ENCODE data around the gene AQP5. TPM values are rescaled to one million over a fixed set of nuclear protein-coding genes. Genes with fewer than 3 reads are reported as not detected.

Gene AQP5
- total RNA-seq, 8 experiments from 2014 or later: 0.25 to 1.5 (median 0.35) TPM; not detected in 2

GRCh38 chr12:49973361-49973830, 11.7 kb downstream of the AQP5 start:
- 64 to 95% (median 69%) methylated on average over 1 to 4 of the region's 19 CpGs; no CpG with 5 or more reads in 6 of the 10 experiments for WGBS, 10 experiments
- in situ Hi-C loops (cut with MboI; ENCODE audit: low pct_unique_long_range_greater_than_20kb in 2 of 9, low sequenced_read_pairs in 9 of 9, unreplicated experiment in 9 of 9): loop anchor here in 6 of 9 experiments (10.0 to 25.0 kb wide), 3 partner anchors 81 to 201 kb away; partner anchors contain the start of gene ASIC1 (in 5 of the 6)
- Histone ChIP-seq H3K4me1 (replicated peaks in 1 of 2) (peaks cover 14 to 15% of the 10 kb centered on the region in 2 donors), H3K4me3 (no peak overlapping the region), H3K27ac (no peak overlapping the region)
- no peak for ATAC-seq (replicated peaks in 6 of 8)

GRCh38 chr12:49974231-49974675, 12.6 kb downstream of the AQP5 start:
- 40 to 100% (median 83%) methylated on average over 1 to 6 of the region's 15 CpGs; no CpG with 5 or more reads in 6 of the 10 experiments for WGBS, 10 experiments
- in situ Hi-C loops (cut with MboI; ENCODE audit: low pct_unique_long_range_greater_than_20kb in 2 of 9, low sequenced_read_pairs in 9 of 9, unreplicated experiment in 9 of 9): loop anchor here in 6 of 9 experiments (10.0 to 25.0 kb wide), 3 partner anchors 81 to 201 kb away; partner anchors contain the start of gene ASIC1 (in 5 of the 6)
- H3K4me1 ChIP-seq (replicated peaks in 1 of 2): peaks cover 23 to 24% of the 10 kb centered on the region in 2 donors
- no peak overlapping the region for H3K27ac ChIP-seq
- no peak overlapping the region for H3K4me3 ChIP-seq
- peak; percentile 43 to 88 (median 82) for ATAC-seq (replicated peaks in 6 of 8)

GRCh38 chr12:49974677-49975317, 13.1 kb downstream of the AQP5 start:
- peak in 2 of 8 experiments; percentile 3 to 16 for ATAC-seq (replicated peaks in 6 of 8)
- H3K4me1 ChIP-seq (replicated peaks in 1 of 2): peaks cover 26 to 27% of the 10 kb centered on the region in 2 donors
- WGBS, 10 experiments: 33 to 100% (median 65%) methylated on average over 1 to 4 of the region's 8 CpGs; no CpG with 5 or more reads in 6 of the 10 experiments

DNA sequence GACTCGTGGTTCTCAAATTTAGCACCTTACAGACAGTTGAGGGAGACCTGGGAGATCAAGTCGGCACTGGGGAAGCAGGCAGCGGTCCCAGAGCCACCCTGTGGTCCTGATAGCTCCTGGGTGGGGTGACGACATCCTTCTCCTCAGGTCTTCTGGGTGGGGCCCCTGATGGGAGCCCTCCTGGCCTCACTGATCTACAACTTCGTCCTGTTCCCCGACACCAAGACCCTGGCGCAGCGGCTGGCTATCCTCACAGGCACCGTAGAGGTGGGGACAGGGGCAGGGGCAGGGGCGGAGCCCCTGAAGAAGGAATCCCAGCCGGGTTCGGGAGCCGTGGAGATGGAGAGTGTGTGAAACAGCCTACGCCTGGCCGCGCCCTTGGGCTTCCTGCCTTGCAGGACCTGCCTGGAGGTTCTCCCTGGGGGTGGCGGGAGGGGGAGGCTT, 13.7 kb downstream of the AQP5 start:
- in situ Hi-C loops (cut with MboI; ENCODE audit: low pct_unique_long_range_greater_than_20kb in 2 of 9, low sequenced_read_pairs in 9 of 9, unreplicated experiment in 9 of 9): loop anchor here in 4 of 9 experiments (10.0 kb wide), 2 partner anchors 79 to 199 kb away; partner anchors contain the start of gene ASIC1 (in 2 of the 4)
- no peak overlapping the region for H3K27ac ChIP-seq
- whole genome bisulfite sequencing, 10 experiments: 20% methylated on average over 2 of the region's 17 CpGs; no CpG with 5 or more reads in 9 of the 10 experiments
- ATAC-seq (replicated peaks in 6 of 8): no peak
- peaks cover 29 to 31% of the 10 kb centered on the region in 2 donors for H3K4me1 ChIP-seq (replicated peaks in 1 of 2)
- no peak overlapping the region for H3K4me3 ChIP-seq

More at GRCh38 chr12:49974677-49975317, 13.1 kb downstream of the AQP5 start:
- Histone ChIP-seq H3K4me3 (no peak overlapping the region), H3K27ac (no peak overlapping the region)
- in situ Hi-C loops (cut with MboI; ENCODE audit: low pct_unique_long_range_greater_than_20kb in 2 of 9, low sequenced_read_pairs in 9 of 9, unreplicated experiment in 9 of 9): loop anchor here in 6 of 9 experiments (10.0 to 25.0 kb wide), 3 partner anchors 80 to 200 kb away; partner anchors contain the start of gene ASIC1 (in 5 of the 6)

GRCh38 chr12:49976557-49976956, 14.9 kb downstream of the AQP5 start:
- in situ Hi-C loops (cut with MboI; ENCODE audit: low pct_unique_long_range_greater_than_20kb in 2 of 9, low sequenced_read_pairs in 9 of 9, unreplicated experiment in 9 of 9): loop anchor here in 4 of 9 experiments (10.0 kb wide), 2 partner anchors 78 to 198 kb away; partner anchors contain the start of gene ASIC1 (in 2 of the 4)
- Histone ChIP-seq H3K4me1 (replicated peaks in 1 of 2) (peaks cover 42 to 43% of the 10 kb centered on the region in 2 donors), H3K27ac (no peak overlapping the region), H3K4me3 (no peak overlapping the region)
- WGBS, 10 experiments: 60 to 100% (median 83%) methylated on average over 1 of the region's 2 CpGs; no CpG with 5 or more reads in 7 of the 10 experiments
- no peak for ATAC-seq (replicated peaks in 6 of 8)

DNA sequence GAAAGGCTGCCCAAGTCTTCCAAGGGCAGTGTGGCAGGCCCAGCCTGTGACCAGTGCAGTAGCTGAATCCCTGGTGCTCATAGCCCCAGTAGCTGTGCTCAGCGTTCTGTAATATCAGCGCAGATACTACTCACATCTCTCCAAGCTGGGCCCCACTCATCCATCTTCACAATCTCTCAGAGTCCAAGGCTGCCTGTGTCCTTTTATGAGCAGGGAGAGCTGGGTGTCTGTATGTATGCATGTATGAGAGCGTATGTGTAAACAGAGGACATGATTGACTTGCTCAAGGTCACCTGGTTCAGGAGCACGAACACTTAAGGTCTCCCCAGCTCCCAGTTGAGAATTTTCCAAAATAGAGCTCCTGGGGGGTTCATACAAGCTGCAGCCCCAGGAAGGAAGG, 16.5 kb downstream of the AQP5 start:
- in situ Hi-C loops (cut with MboI; ENCODE audit: low pct_unique_long_range_greater_than_20kb in 2 of 9, low sequenced_read_pairs in 9 of 9, unreplicated experiment in 9 of 9): loop anchor here in 4 of 9 experiments (10.0 kb wide), 2 partner anchors 77 to 197 kb away; partner anchors contain the start of gene ASIC1 (in 2 of the 4)
- WGBS, 10 experiments: 33 to 90% (median 42%) methylated on average over 1 to 2 of the region's 4 CpGs; no CpG with 5 or more reads in 7 of the 10 experiments
- no peak overlapping the region for H3K4me3 ChIP-seq
- peak in 5 of 8 experiments; percentile 10 to 56 (median 46) for ATAC-seq (replicated peaks in 6 of 8)
- peak overlapping the region; percentile 70 to 75 for H3K27ac ChIP-seq
- peaks cover 42 to 45% of the 10 kb centered on the region in 2 donors for H3K4me1 ChIP-seq (replicated peaks in 1 of 2)

- WGBS, 10 experiments: 14 to 100% (median 50%) methylated on average over 1 to 4 of the region's 10 CpGs; no CpG with 5 or more reads in 3 of the 10 experiments
- H3K27ac ChIP-seq: peak overlapping the region; percentile 70 to 75
- ATAC-seq (replicated peaks in 6 of 8): peak; percentile 14 to 60 (median 24)
- H3K4me3 ChIP-seq: no peak overlapping the region
- in situ Hi-C loops (cut with MboI; ENCODE audit: low pct_unique_long_range_greater_than_20kb in 2 of 9, low sequenced_read_pairs in 9 of 9, unreplicated experiment in 9 of 9): loop anchor here in 4 of 9 experiments (10.0 kb wide), 2 partner anchors 76 to 196 kb away; partner anchors contain the start of gene ASIC1 (in 2 of the 4)
- peaks cover 48 to 52% of the 10 kb centered on the region in 2 donors for H3K4me1 ChIP-seq (replicated peaks in 1 of 2)
These were observed 17.4 kb downstream of the AQP5 start for GRCh38 chr12:49979016-49979586.

GRCh38 chr12:49979791-49980190, 18.1 kb downstream of the AQP5 start:
- 100% methylated on average over 2 of the region's 3 CpGs; no CpG with 5 or more reads in 9 of the 10 experiments for WGBS, 10 experiments
- in situ Hi-C loops (cut with MboI; ENCODE audit: low pct_unique_long_range_greater_than_20kb in 2 of 9, low sequenced_read_pairs in 9 of 9, unreplicated experiment in 9 of 9): loop anchor here in 4 of 9 experiments (10.0 kb wide), 2 partner anchors 75 to 195 kb away; partner anchors contain the start of gene ASIC1 (in 2 of the 4)
- ATAC-seq (replicated peaks in 6 of 8): no peak
- Histone ChIP-seq H3K27ac (no peak overlapping the region), H3K4me1 (replicated peaks in 1 of 2) (peaks cover 50 to 55% of the 10 kb centered on the region in 2 donors), H3K4me3 (no peak overlapping the region)

DNA sequence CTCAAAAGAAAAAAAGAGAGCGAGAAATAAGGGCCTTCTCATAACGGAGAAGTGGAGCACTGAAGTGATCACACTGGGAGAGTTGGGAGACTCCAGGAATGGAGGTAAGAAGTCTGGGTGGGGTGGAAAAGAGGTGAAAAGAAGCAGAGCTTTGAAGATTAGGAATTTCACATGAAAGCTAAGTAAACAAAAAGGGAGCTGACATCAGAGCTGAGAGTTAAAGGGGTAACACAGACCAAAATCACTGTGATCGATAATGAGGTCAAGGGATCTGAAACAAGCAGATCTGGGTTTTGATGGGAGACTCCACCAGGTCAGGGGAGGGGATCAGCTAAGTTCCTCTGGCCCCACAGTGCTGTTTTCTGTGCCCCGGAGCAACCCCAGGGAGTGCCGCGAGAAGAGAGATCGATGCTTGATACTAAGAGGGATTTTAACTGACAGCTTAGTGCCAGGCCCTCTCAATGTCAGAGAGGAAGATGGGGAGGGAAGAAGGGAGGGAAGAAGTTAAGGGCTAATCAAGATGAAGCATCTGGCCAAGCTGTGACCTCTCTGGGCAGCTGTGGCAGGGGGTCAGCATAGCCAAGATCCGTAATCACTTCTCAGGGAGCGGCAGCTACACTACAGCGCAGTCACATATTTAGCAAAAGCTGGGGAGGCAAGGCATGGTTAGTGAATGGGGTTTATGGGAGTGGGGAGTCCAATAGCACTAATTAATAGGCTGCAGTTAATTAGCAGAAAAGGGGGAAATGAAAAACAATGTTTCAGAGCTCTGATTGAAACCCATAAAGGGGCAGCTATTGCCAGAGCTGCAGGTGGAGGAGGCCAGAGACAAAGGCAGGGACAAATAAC, 19.1 kb downstream of the AQP5 start:
- in situ Hi-C loops (cut with MboI; ENCODE audit: low pct_unique_long_range_greater_than_20kb in 2 of 9, low sequenced_read_pairs in 9 of 9, unreplicated experiment in 9 of 9): no loop called here
- peaks cover 53 to 63% of the 10 kb centered on the region in 2 donors for H3K4me1 ChIP-seq (replicated peaks in 1 of 2)
- no peak overlapping the region for H3K4me3 ChIP-seq
- WGBS, 10 experiments: 37 to 100% (median 78%) methylated on average over 2 to 7 of the region's 10 CpGs; no CpG with 5 or more reads in 1 of the 10 experiments
- no peak for ATAC-seq (replicated peaks in 6 of 8)
- peak overlapping the region; percentile 45 to 69 for H3K27ac ChIP-seq

DNA sequence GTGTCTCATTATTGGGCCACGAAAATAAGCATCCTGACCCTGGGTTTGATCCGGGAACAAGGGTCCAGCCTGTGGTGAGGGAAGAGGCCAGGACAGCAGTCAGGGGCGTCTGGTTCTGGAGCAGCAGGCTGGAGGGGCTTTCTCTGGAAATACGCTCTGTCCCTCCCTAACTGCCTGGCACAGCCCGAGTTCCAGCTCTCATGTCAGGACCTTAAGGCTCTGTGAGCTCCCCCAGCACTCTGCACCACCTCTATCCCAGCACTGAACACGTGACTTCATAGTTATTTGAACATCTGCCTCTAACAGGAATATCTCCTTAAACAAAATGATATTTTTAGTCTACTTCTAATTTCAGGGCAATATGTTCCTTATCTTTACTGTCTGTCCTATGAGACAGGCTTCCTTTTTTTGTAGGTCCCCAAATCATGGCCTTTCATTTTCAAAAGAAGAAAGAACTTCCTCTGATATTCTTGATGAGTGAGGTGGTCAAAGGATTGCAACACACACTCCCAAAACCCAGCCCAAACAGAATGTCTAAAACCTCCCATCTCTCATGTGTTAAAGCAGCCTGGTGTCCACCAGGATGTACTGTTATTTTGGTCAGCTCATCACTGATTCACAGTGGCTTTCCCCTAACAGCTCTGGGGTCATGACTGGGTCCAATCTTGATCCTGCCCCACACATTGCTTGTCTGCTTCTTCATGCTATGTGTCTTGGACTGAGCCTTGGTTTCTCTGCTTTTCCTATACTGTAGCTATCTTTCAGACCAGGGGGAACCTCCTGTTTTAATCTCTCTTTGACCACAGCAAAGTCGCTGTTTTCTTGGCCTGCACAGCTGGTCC, 20.8 kb downstream of the AQP5 start:
- Histone ChIP-seq H3K4me3 (no peak overlapping the region), H3K27ac (no peak overlapping the region), H3K4me1 (replicated peaks in 1 of 2) (peaks cover 53 to 62% of the 10 kb centered on the region in 2 donors)
- in situ Hi-C loops (cut with MboI; ENCODE audit: low pct_unique_long_range_greater_than_20kb in 2 of 9, low sequenced_read_pairs in 9 of 9, unreplicated experiment in 9 of 9): no loop called here
- no peak for ATAC-seq (replicated peaks in 6 of 8)
- 40 to 100% (median 93%) methylated on average over 1 to 6 of the region's 7 CpGs; no CpG with 5 or more reads in 2 of the 10 experiments for WGBS, 10 experiments

DNA sequence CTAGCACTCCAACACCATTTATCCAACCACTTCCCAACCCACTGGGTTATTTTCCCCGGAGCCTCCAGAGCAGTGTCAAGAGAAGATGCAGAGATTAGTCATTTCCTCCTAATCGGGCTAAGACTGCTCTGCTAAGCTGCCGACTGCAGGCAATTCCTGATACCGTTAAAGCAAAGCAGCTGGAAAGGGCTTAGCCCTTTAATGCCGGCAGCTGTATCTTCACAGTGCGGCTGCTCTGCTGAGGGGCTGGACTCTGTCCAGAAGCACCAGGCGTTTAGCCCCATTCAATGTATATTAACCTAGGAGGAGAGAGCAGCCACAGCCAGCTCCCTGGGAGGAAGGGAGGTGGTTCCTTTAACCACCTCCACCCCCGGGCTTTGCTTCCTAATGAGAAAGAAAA, 22.2 kb downstream of the AQP5 start:
- WGBS, 10 experiments: 0 to 34% (median 14%) methylated on average over 2 to 8 of the region's 8 CpGs; no CpG with 5 or more reads in 5 of the 10 experiments
- in situ Hi-C loops (cut with MboI; ENCODE audit: low pct_unique_long_range_greater_than_20kb in 2 of 9, low sequenced_read_pairs in 9 of 9, unreplicated experiment in 9 of 9): no loop called here
- Histone ChIP-seq H3K4me1 (replicated peaks in 1 of 2) (peaks cover 42 to 52% of the 10 kb centered on the region in 2 donors), H3K27ac (peak overlapping the region; percentile 9 to 42), H3K4me3 (no peak overlapping the region)
- ATAC-seq (replicated peaks in 6 of 8): peak; percentile 66 to 88 (median 78)

Measured in motor neuron (in vitro differentiated cells).